Smooth muscle cell (in vitro differentiated cells): ENCODE measurements around the gene ETS1. TPM values are rescaled to one million over a fixed set of nuclear protein-coding genes. Genes with fewer than 3 reads are reported as not detected.

Source experiments
- DNase-seq: peaks from one replicate; lab custom pipeline; 2025; ENCODE audit not compliant: unreplicated experiment; lab: John Stamatoyannopoulos, UW
- H2AFZ ChIP-seq: fragments of 200-600 bp; sonication (generic); 2 replicates; pipeline ENCODE4 v1.6.0; 2016; ENCODE audit warnings: antibody characterized with exemption, low read depth, mild to moderate bottlenecking
- H3F3A ChIP-seq: fragments of 200-600 bp; sonication (generic); 2 replicates; pipeline ENCODE4 v1.6.0; 2017; ENCODE audit warnings: antibody characterized with exemption, low read depth
- H3K27ac ChIP-seq: fragments of 200-600 bp; sonication (generic); 2 replicates; pipeline ENCODE4 v1.5.1; 2016; ENCODE audit warnings: low read depth, mild to moderate bottlenecking
- H3K27me3 ChIP-seq: fragments of 200-600 bp; sonication (generic); 2 replicates; pipeline ENCODE4 v1.6.1; 2016; ENCODE audit warnings: low read depth, mild to moderate bottlenecking
- H3K36me3 ChIP-seq: fragments of 200-600 bp; sonication (generic); 2 replicates; pipeline ENCODE4 v1.5.1; 2016; ENCODE audit warnings: low read depth
- H3K4me1 ChIP-seq: fragments of 200-600 bp; sonication (generic); 2 replicates; pipeline ENCODE4 v1.5.1; 2016; ENCODE audit warnings: low read depth
- H3K4me2 ChIP-seq: fragments of 200-600 bp; sonication (generic); 2 replicates; pipeline ENCODE4 v1.6.0; 2016; ENCODE audit warnings: mild to moderate bottlenecking
- H3K4me3 ChIP-seq: fragments of 200-600 bp; sonication (generic); 2 replicates; pipeline ENCODE4 v1.5.1; 2016; ENCODE audit warnings: mild to moderate bottlenecking
- H3K79me2 ChIP-seq: fragments of 200-600 bp; sonication (generic); 2 replicates; pipeline ENCODE4 v1.6.0; 2016; ENCODE audit warnings: low read depth, mild to moderate bottlenecking
- H3K9ac ChIP-seq: fragments of 200-600 bp; sonication (generic); 2 replicates; pipeline ENCODE4 v1.6.0; 2016; ENCODE audit warnings: low read depth
- H3K9me3 ChIP-seq: fragments of 200-600 bp; sonication (generic); replicated peaks from 2 replicates; pipeline ENCODE4 v1.5.1; 2016; ENCODE audit warnings: low read depth
- H4K20me1 ChIP-seq: fragments of 200-600 bp; sonication (generic); 2 replicates; pipeline ENCODE4 v1.6.0; 2016; ENCODE audit warnings: low read depth
- WGBS: methylation state at CpG from one replicate; pipeline ENCODE4 v1.1.7; 2016; ENCODE audit warnings: low lambda C conversion rate; 5-methylcytosine and 5-hydroxymethylcytosine counted together
- polyA plus RNA-seq: library from polyadenylated mRNA; unstranded; fragments of >200 nt; fragmentation: Nextera tagmentation; extraction: Ambion mirVana; gene quantifications from 2 replicates; pipeline ENCODE4 v1.2.1, GENCODE V29; 2016
- total RNA-seq: library from RNA; depleted of rRNA; stranded (reverse); fragments of >200 nt; gene quantifications from 2 replicates; pipeline ENCODE4 v1.2.3, GENCODE V29; 2014
- TF ChIP-seq, protein P1 (sequence below): fragments of 200-600 bp; sonication (generic); IDR thresholded peaks from 2 replicates; pipeline ENCODE4 v1.5.1; 2017; ENCODE audit warnings: borderline replicate concordance, mild to moderate bottlenecking, antibody characterized with exemption; ENCODE audit not compliant: insufficient read depth, poor library complexity, severe bottlenecking

ETS1 gene
- total and polyA plus RNA-seq, 2 experiments from 2014 or later, result 4.1 to 22.8 TPM

DNA sequence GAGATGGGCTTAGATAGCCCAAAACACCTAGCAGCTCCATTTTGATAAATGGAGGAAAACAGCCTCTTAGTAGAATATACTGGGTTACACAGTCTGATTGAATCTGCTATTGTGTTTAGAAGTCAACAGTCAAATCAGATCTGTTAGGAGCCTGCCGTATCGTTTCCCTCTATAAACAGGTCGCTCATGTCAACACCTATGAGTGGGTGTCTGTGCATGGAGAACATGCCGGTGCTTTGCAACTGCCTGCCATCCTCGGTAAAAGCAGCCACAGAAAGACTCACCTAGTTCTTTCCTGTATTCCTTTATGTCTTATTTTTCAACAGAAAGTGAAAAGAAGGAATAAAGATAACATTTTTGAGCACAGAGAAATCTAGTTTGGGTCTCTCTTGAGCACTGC lies 99.4 kb downstream of the ETS1 start:
- Histone ChIP-seq H3K4me2 (no peak overlapping the region), H3K27ac (no peak overlapping the region), H3K27me3 (no peaks in the 10 kb centered on the region), H3F3A (peaks cover 11% of the 10 kb centered on the region), H3K79me2 (peaks cover 41% of the 10 kb centered on the region), H3K4me3 (no peak overlapping the region), H2AFZ (no peak overlapping the region), H3K9ac (no peak overlapping the region), H3K4me1 (no peaks in the 10 kb centered on the region), H3K36me3 (peaks cover 18% of the 10 kb centered on the region), H4K20me1 (peaks cover 26% of the 10 kb centered on the region), H3K9me3 (no peaks in the 10 kb centered on the region)
- no peak for DNase-seq
- TF ChIP-seq, protein P1, sequence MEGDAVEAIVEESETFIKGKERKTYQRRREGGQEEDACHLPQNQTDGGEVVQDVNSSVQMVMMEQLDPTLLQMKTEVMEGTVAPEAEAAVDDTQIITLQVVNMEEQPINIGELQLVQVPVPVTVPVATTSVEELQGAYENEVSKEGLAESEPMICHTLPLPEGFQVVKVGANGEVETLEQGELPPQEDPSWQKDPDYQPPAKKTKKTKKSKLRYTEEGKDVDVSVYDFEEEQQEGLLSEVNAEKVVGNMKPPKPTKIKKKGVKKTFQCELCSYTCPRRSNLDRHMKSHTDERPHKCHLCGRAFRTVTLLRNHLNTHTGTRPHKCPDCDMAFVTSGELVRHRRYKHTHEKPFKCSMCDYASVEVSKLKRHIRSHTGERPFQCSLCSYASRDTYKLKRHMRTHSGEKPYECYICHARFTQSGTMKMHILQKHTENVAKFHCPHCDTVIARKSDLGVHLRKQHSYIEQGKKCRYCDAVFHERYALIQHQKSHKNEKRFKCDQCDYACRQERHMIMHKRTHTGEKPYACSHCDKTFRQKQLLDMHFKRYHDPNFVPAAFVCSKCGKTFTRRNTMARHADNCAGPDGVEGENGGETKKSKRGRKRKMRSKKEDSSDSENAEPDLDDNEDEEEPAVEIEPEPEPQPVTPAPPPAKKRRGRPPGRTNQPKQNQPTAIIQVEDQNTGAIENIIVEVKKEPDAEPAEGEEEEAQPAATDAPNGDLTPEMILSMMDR, result no peak
- WGBS, result 80% methylated on average over 5 of the region's 5 CpGs

DNA sequence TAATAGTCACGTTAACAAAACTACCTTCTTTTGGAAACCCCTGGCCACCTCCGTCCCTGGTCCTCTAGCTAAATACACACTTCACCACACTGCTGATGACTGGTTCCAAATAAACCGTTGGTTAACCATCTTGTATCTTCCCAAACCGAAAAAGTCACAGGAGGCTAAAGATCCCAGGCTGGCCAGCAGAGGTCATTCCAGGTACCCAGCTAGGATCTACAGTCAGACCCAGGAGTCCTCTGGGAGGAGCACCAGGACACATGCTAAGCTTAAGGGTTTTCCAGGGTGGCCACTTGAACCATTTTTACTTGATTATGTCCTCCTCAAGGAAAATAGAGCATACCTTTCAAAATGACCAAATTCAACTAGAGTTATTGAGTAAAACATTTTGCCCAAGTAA lies 103.2 kb downstream of the ETS1 start:
- H3K4me3 ChIP-seq, result no peak overlapping the region
- H3F3A ChIP-seq, result peaks cover 10% of the 10 kb centered on the region
- no peak overlapping the region for H3K9ac ChIP-seq
- no peaks in the 10 kb centered on the region for H3K9me3 ChIP-seq
- DNase-seq, result no peak
- H3K36me3 ChIP-seq, result peaks cover 14% of the 10 kb centered on the region
- no peak overlapping the region for H2AFZ ChIP-seq
- H3K27me3 ChIP-seq, result no peaks in the 10 kb centered on the region
- no peak overlapping the region for H3K4me2 ChIP-seq
- 92% methylated on average over 4 of the region's 4 CpGs for WGBS
- peaks cover 12% of the 10 kb centered on the region for H4K20me1 ChIP-seq
- H3K27ac ChIP-seq, result no peak overlapping the region
- TF ChIP-seq, protein P1, result no peak
- H3K4me1 ChIP-seq, result no peaks in the 10 kb centered on the region
- peaks cover 10% of the 10 kb centered on the region for H3K79me2 ChIP-seq

DNA sequence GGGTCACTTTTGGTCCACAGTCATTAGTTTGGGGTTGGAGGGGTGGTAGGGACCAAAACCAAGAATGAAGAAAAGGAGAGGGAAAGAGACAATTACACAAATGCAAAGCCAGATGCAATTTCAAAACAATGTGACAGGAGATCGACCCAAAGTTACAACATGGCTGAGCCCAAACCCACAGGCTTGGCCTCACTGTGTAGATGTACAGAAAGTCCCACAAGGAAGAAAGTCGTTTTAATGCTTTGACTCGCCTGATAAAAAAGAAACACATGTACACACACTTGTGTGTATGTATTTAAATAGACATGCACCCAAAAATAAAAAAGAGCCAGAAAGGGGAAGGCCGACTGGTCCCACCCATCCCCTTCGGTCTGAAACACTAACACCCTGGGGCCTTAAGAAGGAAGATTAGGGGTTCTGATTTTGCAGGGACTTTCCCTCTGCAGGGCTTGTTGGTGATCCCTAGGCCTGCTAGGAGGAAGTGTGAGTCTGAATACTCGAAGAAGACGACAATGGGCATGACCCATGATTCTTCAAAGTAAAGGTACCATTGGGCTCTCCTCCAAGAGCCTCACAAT lies 104.1 kb downstream of the ETS1 start:
- H3K79me2 ChIP-seq, result peaks cover 12% of the 10 kb centered on the region

More for the DNA sequence above, 104.1 kb downstream of the ETS1 start:
- Histone ChIP-seq H2AFZ (no peak overlapping the region), H3F3A (peaks cover 10% of the 10 kb centered on the region), H3K9ac (no peak overlapping the region), H3K4me1 (no peaks in the 10 kb centered on the region), H3K9me3 (no peaks in the 10 kb centered on the region), H3K36me3 (peaks cover 14% of the 10 kb centered on the region), H3K27me3 (no peaks in the 10 kb centered on the region), H3K4me2 (peak overlapping the region; percentile 63), H4K20me1 (peaks cover 6% of the 10 kb centered on the region), H3K27ac (peak overlapping the region; percentile 72), H3K4me3 (no peak overlapping the region)
- WGBS, result 88% methylated on average over 7 of the region's 7 CpGs
- TF ChIP-seq, protein P1, result no peak
- no peak for DNase-seq
